ENCODE measurements around the gene NACC2.

DNA sequence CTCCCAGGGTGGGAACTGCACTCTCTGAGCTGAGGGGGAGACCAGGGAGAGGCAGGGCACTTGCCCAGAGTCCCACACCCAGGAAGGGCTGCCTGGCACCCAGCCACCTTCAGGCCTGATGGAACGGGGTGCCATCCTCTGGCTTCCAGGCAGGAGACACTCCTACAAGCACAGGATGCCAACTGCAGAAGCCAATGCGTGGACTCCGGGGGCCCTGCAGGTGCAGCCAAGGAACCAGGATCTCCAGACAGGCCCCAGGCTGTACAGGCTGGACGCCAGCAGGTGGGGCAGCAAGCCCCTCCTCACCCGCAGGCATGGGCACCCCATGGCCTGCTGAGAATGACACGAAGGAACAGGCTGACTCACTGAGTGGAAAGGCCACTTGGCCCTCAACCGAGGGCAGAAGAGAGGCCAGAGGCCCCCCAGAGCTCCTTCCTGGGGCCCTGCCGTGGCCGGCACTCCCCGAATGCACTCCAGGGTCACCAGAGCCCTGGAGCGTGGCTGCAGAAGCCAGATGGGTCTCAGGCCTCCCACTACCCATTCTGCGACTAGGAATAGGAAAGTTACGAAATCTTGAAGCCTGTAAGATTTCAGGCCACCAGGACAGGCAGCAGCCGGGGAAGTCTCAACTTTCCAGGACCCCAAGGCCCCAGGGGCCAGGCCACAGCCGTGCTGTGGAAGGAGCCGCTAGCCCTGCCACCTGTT is 15.7 kb downstream of the NACC2 start:
- TF ChIP-seq, protein P1, sequence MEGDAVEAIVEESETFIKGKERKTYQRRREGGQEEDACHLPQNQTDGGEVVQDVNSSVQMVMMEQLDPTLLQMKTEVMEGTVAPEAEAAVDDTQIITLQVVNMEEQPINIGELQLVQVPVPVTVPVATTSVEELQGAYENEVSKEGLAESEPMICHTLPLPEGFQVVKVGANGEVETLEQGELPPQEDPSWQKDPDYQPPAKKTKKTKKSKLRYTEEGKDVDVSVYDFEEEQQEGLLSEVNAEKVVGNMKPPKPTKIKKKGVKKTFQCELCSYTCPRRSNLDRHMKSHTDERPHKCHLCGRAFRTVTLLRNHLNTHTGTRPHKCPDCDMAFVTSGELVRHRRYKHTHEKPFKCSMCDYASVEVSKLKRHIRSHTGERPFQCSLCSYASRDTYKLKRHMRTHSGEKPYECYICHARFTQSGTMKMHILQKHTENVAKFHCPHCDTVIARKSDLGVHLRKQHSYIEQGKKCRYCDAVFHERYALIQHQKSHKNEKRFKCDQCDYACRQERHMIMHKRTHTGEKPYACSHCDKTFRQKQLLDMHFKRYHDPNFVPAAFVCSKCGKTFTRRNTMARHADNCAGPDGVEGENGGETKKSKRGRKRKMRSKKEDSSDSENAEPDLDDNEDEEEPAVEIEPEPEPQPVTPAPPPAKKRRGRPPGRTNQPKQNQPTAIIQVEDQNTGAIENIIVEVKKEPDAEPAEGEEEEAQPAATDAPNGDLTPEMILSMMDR (IDR thresholded peaks at IDR 0.05) = no peak
- TF ChIP-seq POLR2A (IDR thresholded peaks at IDR 0.05) = no peak
